ENCODE measurements around the gene PRXL2B. TPM values are rescaled to one million over a fixed set of nuclear protein-coding genes. Genes with fewer than 3 reads are reported as not detected.
"Not testable (repeated sequence)": the region's sequence is repeated elsewhere in the genome, so short reads cannot be mapped to it uniquely, and the experiment has no call there.

PRXL2B gene
- total RNA-seq, 2 experiments from 2014 or later: 17.0 to 22.2 TPM

- POLR2A ChIA-PET: interaction anchor here (0.6 to 8.3 kb wide), 9 partner anchors 9 to 36 kb away, joined by 3 to 94 read pairs (median 5); partner anchors contain the start of genes PANK4 and PRXL2B
- no peak overlapping the region for H3K4me3 Mint-ChIP-seq
- peaks cover 28% of the 10 kb centered on the region for H3K4me1 Mint-ChIP-seq
- H3K9me3 Mint-ChIP-seq: no peaks in the 10 kb centered on the region
- no peak for DNase-seq
- H3K36me3 Mint-ChIP-seq (ENCODE audit: low read depth): peaks cover 40% of the 10 kb centered on the region
- CTCF ChIA-PET: interaction anchor here (0.9 to 4.5 kb wide), 6 partner anchors 12 to 365 kb away, joined by 4 to 32 read pairs (median 7); partner anchors contain the start of genes FAAP20 and PRXL2B
- no peaks in the 10 kb centered on the region for H3K27me3 Mint-ChIP-seq
- H3K27ac Mint-ChIP-seq: peak overlapping the region; percentile 31
These were observed 26.1 kb upstream of the PRXL2B start for GRCh38 chr1:2560299-2561073.

- no peaks in the 10 kb centered on the region for H3K9me3 Mint-ChIP-seq
- no peak overlapping the region for H3K27ac Mint-ChIP-seq
- H3K4me3 Mint-ChIP-seq: no peak overlapping the region
- CTCF ChIA-PET: interaction anchor here (0.9 to 4.5 kb wide), 8 partner anchors 10 to 366 kb away, joined by 3 to 32 read pairs (median 6); partner anchors contain the start of genes FAAP20 and PRXL2B
- DNase-seq: no peak
- peaks cover 22% of the 10 kb centered on the region for H3K4me1 Mint-ChIP-seq
- peaks cover 32% of the 10 kb centered on the region for H3K36me3 Mint-ChIP-seq (ENCODE audit: low read depth)
- POLR2A ChIA-PET: interaction anchor here (1.1 to 8.3 kb wide), 6 partner anchors 10 to 37 kb away, joined by 3 to 94 read pairs (median 12); partner anchors contain the start of gene PRXL2B
- no peaks in the 10 kb centered on the region for H3K27me3 Mint-ChIP-seq
These were observed 25.1 kb upstream of the PRXL2B start for GRCh38 chr1:2561446-2561845.

- DNase-seq: no peak
- Mint-ChIP-seq H3K27ac (no peak overlapping the region), H3K36me3 (ENCODE audit: low read depth) (peaks cover 25% of the 10 kb centered on the region), H3K4me1 (peaks cover 19% of the 10 kb centered on the region), H3K4me3 (no peak overlapping the region), H3K9me3 (no peaks in the 10 kb centered on the region), H3K27me3 (no peaks in the 10 kb centered on the region)
- CTCF ChIA-PET: interaction anchor here (0.9 to 4.5 kb wide), 8 partner anchors 9 to 367 kb away, joined by 3 to 32 read pairs (median 6); partner anchors contain the start of genes FAAP20 and PRXL2B
- POLR2A ChIA-PET: interaction anchor here (2.0 to 8.3 kb wide), 5 partner anchors 9 to 24 kb away, joined by 5 to 94 read pairs (median 17); partner anchors contain the start of gene PRXL2B
These were observed 24.4 kb upstream of the PRXL2B start for GRCh38 chr1:2561898-2562895.

GRCh38 chr1:2563205-2563604 is 23.4 kb upstream of the PRXL2B start:
- peaks cover 10% of the 10 kb centered on the region for H3K4me1 Mint-ChIP-seq
- H3K9me3 Mint-ChIP-seq: no peaks in the 10 kb centered on the region
- ChIA-PET POLR2A (interaction anchor here (8.3 kb wide), 1 partner anchor 14 kb away, joined by 94 read pairs; no protein-coding TSS in a partner anchor), CTCF (interaction anchor here (4.5 kb wide), 1 partner anchor 23 kb away, joined by 32 read pairs; the partner anchor contains the start of gene PRXL2B)
- H3K27me3 Mint-ChIP-seq: no peaks in the 10 kb centered on the region
- DNase-seq: no peak
- H3K27ac Mint-ChIP-seq: no peak overlapping the region
- H3K4me3 Mint-ChIP-seq: no peak overlapping the region
- H3K36me3 Mint-ChIP-seq (ENCODE audit: low read depth): peaks cover 20% of the 10 kb centered on the region

- DNase-seq: no peak
- Mint-ChIP-seq H3K36me3 (ENCODE audit: low read depth) (peaks cover 16% of the 10 kb centered on the region), H3K27me3 (no peaks in the 10 kb centered on the region), H3K9me3 (no peaks in the 10 kb centered on the region), H3K4me3 (no peak overlapping the region), H3K27ac (no peak overlapping the region), H3K4me1 (peaks cover 6% of the 10 kb centered on the region)
- CTCF ChIA-PET: interaction anchor here (1.0 kb wide), 1 partner anchor 17 kb away, joined by 3 read pairs; no protein-coding TSS in a partner anchor
- POLR2A ChIA-PET: interaction anchor here (1.6 to 2.1 kb wide), 2 partner anchors 8 to 21 kb away, joined by 7 to 10 read pairs; partner anchors contain the start of gene TNFRSF14
These were observed 22.4 kb upstream of the PRXL2B start for GRCh38 chr1:2564006-2564814.

GRCh38 chr1:2564815-2565374 is 21.7 kb upstream of the PRXL2B start:
- Mint-ChIP-seq H3K4me1 (peaks cover 6% of the 10 kb centered on the region), H3K4me3 (no peak overlapping the region), H3K27me3 (no peaks in the 10 kb centered on the region), H3K27ac (no peak overlapping the region), H3K9me3 (no peaks in the 10 kb centered on the region), H3K36me3 (ENCODE audit: low read depth) (peaks cover 14% of the 10 kb centered on the region)
- ChIA-PET POLR2A (interaction anchor here (1.6 to 2.1 kb wide), 2 partner anchors 9 to 20 kb away, joined by 7 to 10 read pairs; partner anchors contain the start of gene TNFRSF14), CTCF (interaction anchor here (1.0 to 1.1 kb wide), 2 partner anchors 17 to 21 kb away, joined by 3 read pairs; no protein-coding TSS in a partner anchor)
- no peak for DNase-seq

GRCh38 chr1:2566101-2567045 is 20.2 kb upstream of the PRXL2B start:
- Mint-ChIP-seq H3K4me3 (no peak overlapping the region), H3K27ac (no peak overlapping the region), H3K27me3 (no peaks in the 10 kb centered on the region), H3K4me1 (peaks cover 3% of the 10 kb centered on the region), H3K9me3 (no peaks in the 10 kb centered on the region), H3K36me3 (ENCODE audit: low read depth) (peaks cover 15% of the 10 kb centered on the region)
- ChIA-PET POLR2A (interaction anchor here (0.9 kb wide), 1 partner anchor 11 kb away, joined by 3 read pairs; the partner anchor contains the start of gene TNFRSF14), CTCF (no interaction called here)
- DNase-seq: no peak

- DNase-seq: no peak
- no peaks in the 10 kb centered on the region for H3K27me3 Mint-ChIP-seq
- CTCF ChIA-PET: no interaction called here
- POLR2A ChIA-PET: interaction anchor here (0.9 kb wide), 1 partner anchor 11 kb away, joined by 3 read pairs; the partner anchor contains the start of gene TNFRSF14
- no peak overlapping the region for H3K27ac Mint-ChIP-seq
- H3K4me3 Mint-ChIP-seq: no peak overlapping the region
- H3K4me1 Mint-ChIP-seq: no peaks in the 10 kb centered on the region
- H3K36me3 Mint-ChIP-seq (ENCODE audit: low read depth): peaks cover 12% of the 10 kb centered on the region
- no peaks in the 10 kb centered on the region for H3K9me3 Mint-ChIP-seq
These were observed 19.4 kb upstream of the PRXL2B start for GRCh38 chr1:2567083-2567679.

- POLR2A ChIA-PET, H3K27me3 Mint-ChIP-seq, DNase-seq, CTCF ChIA-PET, H3K9me3 Mint-ChIP-seq, H3K4me3 Mint-ChIP-seq, H3K27ac Mint-ChIP-seq, H3K4me1 Mint-ChIP-seq: not testable (repeated sequence)
- peaks cover 15% of the 10 kb centered on the region for H3K36me3 Mint-ChIP-seq (ENCODE audit: low read depth)
These were observed 18.3 kb upstream of the PRXL2B start for GRCh38 chr1:2568187-2568816.

- Mint-ChIP-seq H3K4me1 (peaks cover 6% of the 10 kb centered on the region), H3K4me3 (no peak overlapping the region), H3K9me3 (peaks cover 16% of the 10 kb centered on the region), H3K27ac (no peak overlapping the region), H3K36me3 (ENCODE audit: low read depth) (peaks cover 16% of the 10 kb centered on the region), H3K27me3 (peaks cover 3% of the 10 kb centered on the region)
- ChIA-PET POLR2A (interaction anchor here (0.9 to 1.0 kb wide), 2 partner anchors 9 to 13 kb away, joined by 3 to 5 read pairs; partner anchors contain the start of gene TNFRSF14), CTCF (no interaction called here)
- no peak for DNase-seq
These were observed 17.5 kb upstream of the PRXL2B start for GRCh38 chr1:2569060-2569459.
